ENCODE results near the gene EML2.
A peak's percentile ranks its signal among the peaks of the same experiment; 100 is the strongest.

EML2 gene

DNA sequence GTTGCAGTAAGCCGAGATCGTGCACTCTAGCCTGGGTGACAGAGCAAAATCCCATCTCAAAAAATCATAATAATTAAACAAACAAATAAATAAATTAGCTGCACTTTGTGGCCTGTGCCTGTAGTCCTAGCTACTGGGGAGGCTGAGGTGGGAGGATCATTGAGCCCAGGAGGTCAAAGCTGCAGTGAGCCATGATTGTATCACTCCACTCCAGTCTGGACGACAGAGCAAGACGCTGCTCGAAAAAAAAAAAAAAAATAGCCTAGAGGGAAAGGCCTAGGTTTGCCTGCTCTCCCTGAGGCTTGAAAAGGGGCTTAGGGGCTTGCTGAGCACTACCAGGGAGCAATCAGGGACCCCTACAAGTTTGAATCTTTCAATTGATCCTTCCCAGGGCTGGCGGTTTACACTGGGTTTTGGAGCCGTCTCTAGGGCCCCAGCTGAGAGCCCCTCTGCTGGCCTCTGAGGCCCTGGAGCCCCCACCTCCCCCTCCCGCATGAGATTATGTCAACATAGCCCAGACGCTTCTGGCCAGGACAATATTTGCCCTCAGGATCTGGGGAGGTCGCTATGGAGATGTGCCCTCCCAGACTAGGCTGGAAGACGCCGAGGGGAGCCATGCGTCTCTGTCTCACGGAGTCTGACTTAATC lies 18.4 kb upstream of the EML2 start:
- CTCF ChIA-PET, result interaction anchor here (0.7 to 1.4 kb wide), 3 partner anchors 21 to 99 kb away, joined by 3 read pairs; partner anchors contain the start of gene QPCTL
- H3K4me1 ChIP-seq (ENCODE audit: control insufficient read depth, insufficient read depth, low read length), result no peaks in the 10 kb centered on the region
- TF ChIP-seq, protein P1, sequence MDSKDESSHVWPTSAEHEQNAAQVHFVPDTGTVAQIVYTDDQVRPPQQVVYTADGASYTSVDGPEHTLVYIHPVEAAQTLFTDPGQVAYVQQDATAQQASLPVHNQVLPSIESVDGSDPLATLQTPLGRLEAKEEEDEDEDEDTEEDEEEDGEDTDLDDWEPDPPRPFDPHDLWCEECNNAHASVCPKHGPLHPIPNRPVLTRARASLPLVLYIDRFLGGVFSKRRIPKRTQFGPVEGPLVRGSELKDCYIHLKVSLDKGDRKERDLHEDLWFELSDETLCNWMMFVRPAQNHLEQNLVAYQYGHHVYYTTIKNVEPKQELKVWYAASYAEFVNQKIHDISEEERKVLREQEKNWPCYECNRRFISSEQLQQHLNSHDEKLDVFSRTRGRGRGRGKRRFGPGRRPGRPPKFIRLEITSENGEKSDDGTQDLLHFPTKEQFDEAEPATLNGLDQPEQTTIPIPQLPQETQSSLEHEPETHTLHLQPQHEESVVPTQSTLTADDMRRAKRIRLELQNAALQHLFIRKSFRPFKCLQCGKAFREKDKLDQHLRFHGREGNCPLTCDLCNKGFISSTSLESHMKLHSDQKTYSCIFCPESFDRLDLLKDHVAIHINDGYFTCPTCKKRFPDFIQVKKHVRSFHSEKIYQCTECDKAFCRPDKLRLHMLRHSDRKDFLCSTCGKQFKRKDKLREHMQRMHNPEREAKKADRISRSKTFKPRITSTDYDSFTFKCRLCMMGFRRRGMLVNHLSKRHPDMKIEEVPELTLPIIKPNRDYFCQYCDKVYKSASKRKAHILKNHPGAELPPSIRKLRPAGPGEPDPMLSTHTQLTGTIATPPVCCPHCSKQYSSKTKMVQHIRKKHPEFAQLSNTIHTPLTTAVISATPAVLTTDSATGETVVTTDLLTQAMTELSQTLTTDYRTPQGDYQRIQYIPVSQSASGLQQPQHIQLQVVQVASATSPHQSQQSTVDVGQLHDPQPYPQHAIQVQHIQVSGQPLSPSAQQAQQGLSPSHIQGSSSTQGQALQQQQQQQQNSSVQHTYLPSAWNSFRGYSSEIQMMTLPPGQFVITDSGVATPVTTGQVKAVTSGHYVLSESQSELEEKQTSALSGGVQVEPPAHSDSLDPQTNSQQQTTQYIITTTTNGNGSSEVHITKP (tag by site-specific recombination; IDR thresholded peaks at IDR 0.05), result peak; percentile 14; the same call in 1 of the 2 replicates
- TF ChIP-seq, protein P2, sequence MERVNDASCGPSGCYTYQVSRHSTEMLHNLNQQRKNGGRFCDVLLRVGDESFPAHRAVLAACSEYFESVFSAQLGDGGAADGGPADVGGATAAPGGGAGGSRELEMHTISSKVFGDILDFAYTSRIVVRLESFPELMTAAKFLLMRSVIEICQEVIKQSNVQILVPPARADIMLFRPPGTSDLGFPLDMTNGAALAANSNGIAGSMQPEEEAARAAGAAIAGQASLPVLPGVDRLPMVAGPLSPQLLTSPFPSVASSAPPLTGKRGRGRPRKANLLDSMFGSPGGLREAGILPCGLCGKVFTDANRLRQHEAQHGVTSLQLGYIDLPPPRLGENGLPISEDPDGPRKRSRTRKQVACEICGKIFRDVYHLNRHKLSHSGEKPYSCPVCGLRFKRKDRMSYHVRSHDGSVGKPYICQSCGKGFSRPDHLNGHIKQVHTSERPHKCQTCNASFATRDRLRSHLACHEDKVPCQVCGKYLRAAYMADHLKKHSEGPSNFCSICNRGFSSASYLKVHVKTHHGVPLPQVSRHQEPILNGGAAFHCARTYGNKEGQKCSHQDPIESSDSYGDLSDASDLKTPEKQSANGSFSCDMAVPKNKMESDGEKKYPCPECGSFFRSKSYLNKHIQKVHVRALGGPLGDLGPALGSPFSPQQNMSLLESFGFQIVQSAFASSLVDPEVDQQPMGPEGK (tag by site-specific recombination; IDR thresholded peaks at IDR 0.05), result peak; percentile 35; the same call in 1 of the 2 replicates
- TF ChIP-seq SETDB1 (IDR thresholded peaks at IDR 0.05; ENCODE audit: insufficient read length, low read length) (no peak), ZNF548 (tag by site-specific recombination; IDR thresholded peaks at IDR 0.05) (no peak), GLIS1 (tag by site-specific recombination; IDR thresholded peaks at IDR 0.05) (0 out of 2 replicates have a peak, but pooled peaks have one; percentile 8), ZIC2 (tag by site-specific recombination; IDR thresholded peaks at IDR 0.05) (peak; percentile 44), ZBTB48 (tag by site-specific recombination; IDR thresholded peaks at IDR 0.05) (0 out of 2 replicates have a peak, but pooled peaks have one; percentile 15), ZNF335 (tag by site-specific recombination; conservative IDR thresholded peaks at IDR 0.05) (peak; percentile 75)
- no peak overlapping the region for H3K4me3 ChIP-seq (ENCODE audit: low read depth, low read length)
- POLR2A ChIA-PET, result no interaction called here
- H3K9me3 ChIP-seq (ENCODE audit: control insufficient read depth, insufficient read depth, low read depth, low read length), result no peaks in the 10 kb centered on the region
- H3K27ac ChIP-seq (ENCODE audit: extremely low read depth, low read depth, low read length), result no peak overlapping the region
- H3K36me3 ChIP-seq (ENCODE audit: control insufficient read depth in 2 of 2, insufficient read depth in 1 of 2, low read length in 2 of 2), result no peaks in the 10 kb centered on the region

DNA sequence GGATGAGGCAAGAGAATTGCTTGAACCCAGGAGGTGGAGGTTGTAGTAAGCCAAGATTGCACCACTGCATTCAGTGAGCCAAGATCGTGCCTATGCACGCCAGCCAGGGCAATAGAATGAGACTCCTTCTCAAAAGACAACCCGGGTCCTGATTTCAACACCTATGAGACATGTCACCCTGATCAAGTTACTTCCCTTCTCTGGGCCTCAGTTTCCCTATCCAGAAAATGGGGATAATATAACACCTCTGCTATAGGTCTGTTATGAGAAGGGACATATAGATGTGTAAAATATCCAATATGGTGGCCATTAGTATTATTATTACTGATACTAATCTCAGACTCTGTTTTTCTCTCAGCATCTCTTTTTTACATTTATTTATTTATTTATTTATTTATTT lies 15.9 kb upstream of the EML2 start:
- no peak overlapping the region for H3K4me3 ChIP-seq (ENCODE audit: low read depth, low read length)
- no peak overlapping the region for H3K27ac ChIP-seq (ENCODE audit: extremely low read depth, low read depth, low read length)
- H3K36me3 ChIP-seq (ENCODE audit: control insufficient read depth in 2 of 2, insufficient read depth in 1 of 2, low read length in 2 of 2), result no peaks in the 10 kb centered on the region
- no peaks in the 10 kb centered on the region for H3K9me3 ChIP-seq (ENCODE audit: control insufficient read depth, insufficient read depth, low read depth, low read length)
- TF ChIP-seq WT1 (tag by site-specific recombination; IDR thresholded peaks at IDR 0.05) (no peak), GLI2 (tag by site-specific recombination; IDR thresholded peaks at IDR 0.05; ENCODE audit: borderline replicate concordance, low read depth) (no peak), ZNF626 (tag by site-specific recombination; IDR thresholded peaks at IDR 0.05) (no peak), ZNF544 (tag by site-specific recombination; IDR thresholded peaks at IDR 0.05) (no peak), ZNF169 (tag by site-specific recombination; IDR thresholded peaks at IDR 0.05) (no peak), ZNF623 (tag by site-specific recombination; IDR thresholded peaks at IDR 0.05) (no peak)
- TF ChIP-seq, protein P3, sequence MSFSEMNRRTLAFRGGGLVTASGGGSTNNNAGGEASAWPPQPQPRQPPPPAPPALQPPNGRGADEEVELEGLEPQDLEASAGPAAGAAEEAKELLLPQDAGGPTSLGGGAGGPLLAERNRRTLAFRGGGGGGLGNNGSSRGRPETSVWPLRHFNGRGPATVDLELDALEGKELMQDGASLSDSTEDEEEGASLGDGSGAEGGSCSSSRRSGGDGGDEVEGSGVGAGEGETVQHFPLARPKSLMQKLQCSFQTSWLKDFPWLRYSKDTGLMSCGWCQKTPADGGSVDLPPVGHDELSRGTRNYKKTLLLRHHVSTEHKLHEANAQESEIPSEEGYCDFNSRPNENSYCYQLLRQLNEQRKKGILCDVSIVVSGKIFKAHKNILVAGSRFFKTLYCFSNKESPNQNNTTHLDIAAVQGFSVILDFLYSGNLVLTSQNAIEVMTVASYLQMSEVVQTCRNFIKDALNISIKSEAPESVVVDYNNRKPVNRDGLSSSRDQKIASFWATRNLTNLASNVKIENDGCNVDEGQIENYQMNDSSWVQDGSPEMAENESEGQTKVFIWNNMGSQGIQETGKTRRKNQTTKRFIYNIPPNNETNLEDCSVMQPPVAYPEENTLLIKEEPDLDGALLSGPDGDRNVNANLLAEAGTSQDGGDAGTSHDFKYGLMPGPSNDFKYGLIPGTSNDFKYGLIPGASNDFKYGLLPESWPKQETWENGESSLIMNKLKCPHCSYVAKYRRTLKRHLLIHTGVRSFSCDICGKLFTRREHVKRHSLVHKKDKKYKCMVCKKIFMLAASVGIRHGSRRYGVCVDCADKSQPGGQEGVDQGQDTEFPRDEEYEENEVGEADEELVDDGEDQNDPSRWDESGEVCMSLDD (tag by site-specific recombination; IDR thresholded peaks at IDR 0.05), result no peak
- TF ChIP-seq, protein P4, sequence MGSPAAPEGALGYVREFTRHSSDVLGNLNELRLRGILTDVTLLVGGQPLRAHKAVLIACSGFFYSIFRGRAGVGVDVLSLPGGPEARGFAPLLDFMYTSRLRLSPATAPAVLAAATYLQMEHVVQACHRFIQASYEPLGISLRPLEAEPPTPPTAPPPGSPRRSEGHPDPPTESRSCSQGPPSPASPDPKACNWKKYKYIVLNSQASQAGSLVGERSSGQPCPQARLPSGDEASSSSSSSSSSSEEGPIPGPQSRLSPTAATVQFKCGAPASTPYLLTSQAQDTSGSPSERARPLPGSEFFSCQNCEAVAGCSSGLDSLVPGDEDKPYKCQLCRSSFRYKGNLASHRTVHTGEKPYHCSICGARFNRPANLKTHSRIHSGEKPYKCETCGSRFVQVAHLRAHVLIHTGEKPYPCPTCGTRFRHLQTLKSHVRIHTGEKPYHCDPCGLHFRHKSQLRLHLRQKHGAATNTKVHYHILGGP (tag by site-specific recombination; IDR thresholded peaks at IDR 0.05), result no peak
- TF ChIP-seq, protein P5, sequence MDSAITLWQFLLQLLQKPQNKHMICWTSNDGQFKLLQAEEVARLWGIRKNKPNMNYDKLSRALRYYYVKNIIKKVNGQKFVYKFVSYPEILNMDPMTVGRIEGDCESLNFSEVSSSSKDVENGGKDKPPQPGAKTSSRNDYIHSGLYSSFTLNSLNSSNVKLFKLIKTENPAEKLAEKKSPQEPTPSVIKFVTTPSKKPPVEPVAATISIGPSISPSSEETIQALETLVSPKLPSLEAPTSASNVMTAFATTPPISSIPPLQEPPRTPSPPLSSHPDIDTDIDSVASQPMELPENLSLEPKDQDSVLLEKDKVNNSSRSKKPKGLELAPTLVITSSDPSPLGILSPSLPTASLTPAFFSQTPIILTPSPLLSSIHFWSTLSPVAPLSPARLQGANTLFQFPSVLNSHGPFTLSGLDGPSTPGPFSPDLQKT (IDR thresholded peaks at IDR 0.05; ENCODE audit: borderline replicate concordance, low read depth, low read length), result no peak
- TF ChIP-seq, protein P6, sequence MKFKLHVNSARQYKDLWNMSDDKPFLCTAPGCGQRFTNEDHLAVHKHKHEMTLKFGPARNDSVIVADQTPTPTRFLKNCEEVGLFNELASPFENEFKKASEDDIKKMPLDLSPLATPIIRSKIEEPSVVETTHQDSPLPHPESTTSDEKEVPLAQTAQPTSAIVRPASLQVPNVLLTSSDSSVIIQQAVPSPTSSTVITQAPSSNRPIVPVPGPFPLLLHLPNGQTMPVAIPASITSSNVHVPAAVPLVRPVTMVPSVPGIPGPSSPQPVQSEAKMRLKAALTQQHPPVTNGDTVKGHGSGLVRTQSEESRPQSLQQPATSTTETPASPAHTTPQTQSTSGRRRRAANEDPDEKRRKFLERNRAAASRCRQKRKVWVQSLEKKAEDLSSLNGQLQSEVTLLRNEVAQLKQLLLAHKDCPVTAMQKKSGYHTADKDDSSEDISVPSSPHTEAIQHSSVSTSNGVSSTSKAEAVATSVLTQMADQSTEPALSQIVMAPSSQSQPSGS (tag by site-specific recombination; IDR thresholded peaks at IDR 0.05; ENCODE audit: low read depth), result no peak
- TF ChIP-seq, protein P7, sequence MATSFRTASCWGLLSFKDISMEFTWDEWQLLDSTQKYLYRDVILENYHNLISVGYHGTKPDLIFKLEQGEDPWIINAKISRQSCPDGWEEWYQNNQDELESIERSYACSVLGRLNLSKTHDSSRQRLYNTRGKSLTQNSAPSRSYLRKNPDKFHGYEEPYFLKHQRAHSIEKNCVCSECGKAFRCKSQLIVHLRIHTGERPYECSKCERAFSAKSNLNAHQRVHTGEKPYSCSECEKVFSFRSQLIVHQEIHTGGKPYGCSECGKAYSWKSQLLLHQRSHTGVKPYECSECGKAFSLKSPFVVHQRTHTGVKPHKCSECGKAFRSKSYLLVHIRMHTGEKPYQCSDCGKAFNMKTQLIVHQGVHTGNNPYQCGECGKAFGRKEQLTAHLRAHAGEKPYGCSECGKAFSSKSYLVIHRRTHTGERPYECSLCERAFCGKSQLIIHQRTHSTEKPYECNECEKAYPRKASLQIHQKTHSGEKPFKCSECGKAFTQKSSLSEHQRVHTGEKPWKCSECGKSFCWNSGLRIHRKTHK (tag by site-specific recombination; IDR thresholded peaks at IDR 0.05), result no peak
- no peaks in the 10 kb centered on the region for H3K4me1 ChIP-seq (ENCODE audit: control insufficient read depth, insufficient read depth, low read length)
- ChIA-PET CTCF (interaction anchor here (0.6 kb wide), 1 partner anchor 11 kb away, joined by 3 read pairs; no protein-coding TSS in a partner anchor), POLR2A (interaction anchor here (0.7 kb wide), 2 partner anchors 12 to 134 kb away, joined by 3 to 7 read pairs; no protein-coding TSS in a partner anchor)
